Measurements from ENCODE around the gene LCE1D. TPM values are rescaled to one million over a fixed set of nuclear protein-coding genes. Genes with fewer than 3 reads are reported as not detected.

The LCE1D gene
- total and polyA plus RNA-seq, 2 experiments from 2014 or later = not detected

- TF ChIP-seq ZNF331 (CRISPR knock-in tag; IDR thresholded peaks at IDR 0.05; ENCODE audit: low read depth) (no peak), CTCF (conservative IDR thresholded peaks at IDR 0.05; ENCODE audit: low read depth in 2 of 2) (peak; percentile 70 to 71), CREB1 (CRISPR knock-in tag; IDR thresholded peaks at IDR 0.05; ENCODE audit: low read depth) (no peak), POLR2AphosphoS5 (IDR thresholded peaks at IDR 0.05; ENCODE audit: low read depth) (no peak)
- H3K27ac Mint-ChIP-seq = no peak overlapping the region
- H3K27me3 ChIP-seq (ENCODE audit: insufficient read depth) = no peaks in the 10 kb centered on the region
- H3K4me1 Mint-ChIP-seq = no peaks in the 10 kb centered on the region
- H3K4me1 ChIP-seq (ENCODE audit: insufficient read depth) = no peaks in the 10 kb centered on the region
- no peaks in the 10 kb centered on the region for H3F3A ChIP-seq (replicated peaks; ENCODE audit: low read depth)
- H3K4me2 ChIP-seq = no peak overlapping the region
- H3K79me2 ChIP-seq (replicated peaks; ENCODE audit: insufficient read depth) = no peaks in the 10 kb centered on the region
- H3K36me3 Mint-ChIP-seq (ENCODE audit: low read depth) = no peaks in the 10 kb centered on the region
- H3K4me3 Mint-ChIP-seq = no peak overlapping the region
- no peak overlapping the region for H3K27ac ChIP-seq (ENCODE audit: low read depth)
- H2AFZ ChIP-seq = peak overlapping the region; percentile 74; the same call in 1 of the 2 replicates
- ATAC-seq = peak; percentile 86
- no peaks in the 10 kb centered on the region for H3K36me3 ChIP-seq (ENCODE audit: insufficient read depth)
- H3K4me3 ChIP-seq = no peak overlapping the region
- peaks cover 8% of the 10 kb centered on the region for H3K27me3 Mint-ChIP-seq (ENCODE audit: insufficient read depth, low read depth, poor library complexity)
- H3K9me3 Mint-ChIP-seq = peaks cover 5% of the 10 kb centered on the region; the same call in 2 of the 3 replicates
- no peaks in the 10 kb centered on the region for H4K20me1 ChIP-seq (replicated peaks; ENCODE audit: insufficient read depth)
- H3K9me2 ChIP-seq (ENCODE audit: insufficient read depth) = peaks cover 2% of the 10 kb centered on the region; the same call in 1 of the 2 replicates
- DNase-seq (ENCODE audit: low spot score) = peak; percentile 81
Observed at GRCh38 chr1:152777510-152778137, 18.9 kb upstream of the LCE1D start.

- H3K36me3 Mint-ChIP-seq (ENCODE audit: low read depth) = no peaks in the 10 kb centered on the region
- ATAC-seq (no peak), DNase-seq (ENCODE audit: low spot score) (no peak)
- TF ChIP-seq JUNB (IDR thresholded peaks at IDR 0.05; ENCODE audit: unreplicated experiment) = no peak
- no peak for TF ChIP-seq POLR2AphosphoS5 (IDR thresholded peaks at IDR 0.05; ENCODE audit: low read depth)
- TF ChIP-seq CTCF (conservative IDR thresholded peaks at IDR 0.05; ENCODE audit: low read depth in 2 of 2) = no peak
- TF ChIP-seq STAT1 (IDR thresholded peaks at IDR 0.05; ENCODE audit: unreplicated experiment) = no peak
- TF ChIP-seq EZH2phosphoT487 (IDR thresholded peaks at IDR 0.05; ENCODE audit: unreplicated experiment) = no peak
- no peak for TF ChIP-seq REST (IDR thresholded peaks at IDR 0.05; ENCODE audit: unreplicated experiment)
- no peaks in the 10 kb centered on the region for H3K9me3 Mint-ChIP-seq
- no peaks in the 10 kb centered on the region for H3F3A ChIP-seq (replicated peaks; ENCODE audit: low read depth)
- no peaks in the 10 kb centered on the region for H3K27me3 ChIP-seq (ENCODE audit: insufficient read depth)
- H3K4me2 ChIP-seq = no peak overlapping the region
- H3K79me2 ChIP-seq (replicated peaks; ENCODE audit: insufficient read depth) = no peaks in the 10 kb centered on the region
- no peaks in the 10 kb centered on the region for H3K36me3 ChIP-seq (ENCODE audit: insufficient read depth)
- no peak overlapping the region for H2AFZ ChIP-seq
- H3K4me3 Mint-ChIP-seq = no peak overlapping the region
- H3K4me3 ChIP-seq = no peak overlapping the region
- no peak overlapping the region for H3K27ac ChIP-seq (ENCODE audit: low read depth)
- H3K9me2 ChIP-seq (ENCODE audit: insufficient read depth) = no peaks in the 10 kb centered on the region; the same call in none of the 2 replicates
- peaks cover 2% of the 10 kb centered on the region for H3K27me3 Mint-ChIP-seq (ENCODE audit: insufficient read depth, low read depth, poor library complexity)
- peaks cover 8% of the 10 kb centered on the region for H3K4me1 Mint-ChIP-seq
- H3K27ac Mint-ChIP-seq = no peak overlapping the region
- no peaks in the 10 kb centered on the region for H4K20me1 ChIP-seq (replicated peaks; ENCODE audit: insufficient read depth)
- H3K4me1 ChIP-seq (ENCODE audit: insufficient read depth) = peaks cover 3% of the 10 kb centered on the region; the same call in 1 of the 2 replicates
Observed at GRCh38 chr1:152783095-152783494, 13.4 kb upstream of the LCE1D start.

Measured in GM23338 (cell line).